K562 (cell line): ENCODE measurements around the gene PSPC1. TPM values are rescaled to one million over a fixed set of nuclear protein-coding genes. Genes with fewer than 3 reads are reported as not detected.

Experiments used
- CBX3 ChIP-seq, 2 experiments: IDR thresholded peaks; 1 replicate in 1 of 2; 2 replicates in 1 of 2; pipeline ENCODE4 v1.6.1; 2012; ENCODE audit warnings: inconsistent platforms in 2 of 2, low read length in 2 of 2, borderline replicate concordance in 1 of 2, control low read depth in 1 of 2
- CHD1 ChIP-seq: fragments of 200-600 bp; sonication (generic); IDR thresholded peaks from one replicate; pipeline ENCODE4 v1.6.1; 2012; ENCODE audit warnings: mild to moderate bottlenecking, moderate library complexity, low read length, inconsistent platforms
- CSDE1 ChIP-seq, 2 experiments: fragments of 450-650 bp; IDR thresholded peaks; 2 replicates each; pipeline ENCODE4 v1.6.1; 2016; ENCODE audit warnings: mild to moderate bottlenecking in 1 of 2
- DMBX1 ChIP-seq: fragments of 250-450 bp; sonication (Bioruptor Pico); IDR thresholded peaks from 2 replicates; pipeline ENCODE4 v1.8.0; 2022; ENCODE audit warnings: inconsistent platforms, mild to moderate bottlenecking, moderate library complexity, borderline replicate concordance
- ETV6 ChIP-seq, 3 experiments: fragments of 150-350 bp in 1 of 3; sonication (generic) in 1 of 3; formaldehyde crosslinking in 1 of 3; IDR thresholded peaks; 2 replicates each; pipeline versions ENCODE4 v1.6.1 to v1.8.0; 2014 to 2022; ENCODE audit warnings: borderline replicate concordance in 2 of 3, low read depth in 2 of 3, antibody characterized with exemption in 1 of 3, low read length in 1 of 3, mild to moderate bottlenecking in 1 of 3, missing genetic modification reagents in 1 of 3
- FUS ChIP-seq: fragments of 200-400 bp; formaldehyde crosslinking; optimal IDR thresholded peaks from 2 replicates; pipeline ENCODE3; 2017; ENCODE audit warnings: low read depth, low read length
- HMGN3 ChIP-seq: IDR thresholded peaks from 2 replicates; pipeline ENCODE4 v1.6.1; 2011; ENCODE audit warnings: borderline replicate concordance, low read depth, mild to moderate bottlenecking, mixed read lengths, low read length; ENCODE audit not compliant: insufficient read length; ENCODE audit errors: extremely low read depth
- ILF3 ChIP-seq: fragments of 450-650 bp; IDR thresholded peaks from 2 replicates; pipeline ENCODE4 v1.6.1; 2018; ENCODE audit warnings: antibody characterized with exemption, mild to moderate bottlenecking, moderate library complexity, borderline replicate concordance
- KAT7 ChIP-seq: sonication (generic); formaldehyde crosslinking; IDR thresholded peaks from 2 replicates; pipeline ENCODE4 v1.8.0; 2022; ENCODE audit warnings: missing genetic modification reagents, mild to moderate bottlenecking, borderline replicate concordance
- NFATC3 ChIP-seq: fragments of 450-650 bp; IDR thresholded peaks from 2 replicates; pipeline ENCODE4 v1.6.1; 2017; ENCODE audit warnings: mild to moderate bottlenecking
- NFYB ChIP-seq: IDR thresholded peaks from 2 replicates; pipeline ENCODE4 v1.6.1; 2011; ENCODE audit warnings: mild to moderate bottlenecking, moderate library complexity; ENCODE audit not compliant: insufficient read length; ENCODE audit errors: extremely low read depth
- NRF1 ChIP-seq, 2 experiments: fragments of 450-650 bp; IDR thresholded peaks in 1 of 2; conservative IDR thresholded peaks in 1 of 2; 2 replicates each; pipeline ENCODE4 v1.6.1; 2014; ENCODE audit warnings: mild to moderate bottlenecking in 2 of 2
- POLR2G ChIP-seq: fragments of 200-400 bp; formaldehyde crosslinking; IDR thresholded peaks from 2 replicates; pipeline ENCODE4 v1.6.1; 2017; ENCODE audit warnings: low read depth, mild to moderate bottlenecking, antibody characterized with exemption, low read length, moderate library complexity
- RBBP5 ChIP-seq: fragments of 200-600 bp; sonication (generic); IDR thresholded peaks from 2 replicates; pipeline ENCODE4 v1.6.1; 2012; ENCODE audit warnings: borderline replicate concordance, mild to moderate bottlenecking, low read length, control low read depth, inconsistent platforms; ENCODE audit not compliant: insufficient read depth, poor library complexity, severe bottlenecking
- RBM22 ChIP-seq: fragments of 200-400 bp; formaldehyde crosslinking; IDR thresholded peaks from 2 replicates; pipeline ENCODE4 v1.6.1; 2018; ENCODE audit warnings: low read length, low read depth; ENCODE audit not compliant: poor library complexity, severe bottlenecking
- SMAD4 ChIP-seq: fragments of 250-450 bp; sonication (Bioruptor Pico); conservative IDR thresholded peaks from 2 replicates; pipeline ENCODE4 v1.8.0; 2021; ENCODE audit warnings: inconsistent platforms, mild to moderate bottlenecking, moderate library complexity
- SMARCE1 ChIP-seq: fragments of 450-650 bp; IDR thresholded peaks from 2 replicates; pipeline ENCODE4 v1.7.1; 2016; ENCODE audit warnings: mild to moderate bottlenecking
- ZFX ChIP-seq: sonication (generic); formaldehyde crosslinking; IDR thresholded peaks from 2 replicates; pipeline ENCODE4 v1.8.0; 2022; ENCODE audit warnings: mild to moderate bottlenecking, missing genetic modification reagents, moderate library complexity
- ZNF232 ChIP-seq: sonication (generic); formaldehyde crosslinking; IDR thresholded peaks from 2 replicates; pipeline ENCODE4 v1.8.0; 2022; ENCODE audit warnings: mild to moderate bottlenecking, missing genetic modification reagents
- ZNF75A ChIP-seq: fragments of 450-650 bp; formaldehyde crosslinking; IDR thresholded peaks from 2 replicates; pipeline ENCODE4 v1.4.0; 2020; ENCODE audit warnings: mild to moderate bottlenecking
- ZNF79 ChIP-seq: fragments of 250-450 bp; sonication (Bioruptor Pico); IDR thresholded peaks from 2 replicates; pipeline ENCODE4 v1.4.0; 2020; ENCODE audit warnings: low read depth, mild to moderate bottlenecking, moderate library complexity
- ZSCAN32 ChIP-seq: fragments of 450-650 bp; formaldehyde crosslinking; IDR thresholded peaks from 2 replicates; pipeline ENCODE4 v1.4.0; 2020; ENCODE audit warnings: mild to moderate bottlenecking, moderate library complexity
- polyA plus RNA-seq, 8 experiments: library from polyadenylated mRNA; depleted of rRNA in 4 of 8; stranded (reverse) in 5 of 8; unstranded in 3 of 8; fragments of >200 nt; fragmentation: Nextera tagmentation in 2 of 8; fragmentation: Illumina TruSeq in 1 of 8; extraction: Ambion mirVana in 2 of 8; extraction: Trizol in 1 of 8; gene quantifications; 2 replicates each; pipeline versions ENCODE4 v1.2.1 to v1.2.3, GENCODE V29; 2011 to 2014; ENCODE audit warnings: inconsistent platforms in 1 of 8, missing spikeins in 1 of 8
- total RNA-seq, 7 experiments: library from RNA; depleted of rRNA in 6 of 7; stranded (reverse); fragments of >200 nt in 6 of 7; fragmentation: Illumina TruSeq in 2 of 7; extraction: Trizol in 2 of 7; gene quantifications; 2 replicates each; pipeline versions ENCODE4 v1.2.1 to v1.2.3, GENCODE V29; 2011 to 2021; ENCODE audit warnings: low replicate concordance in 1 of 7
- TF ChIP-seq, protein P1 (sequence below), 2 experiments: IDR thresholded peaks; 2 replicates each; pipeline ENCODE4 v1.6.1; 2011; ENCODE audit warnings: borderline replicate concordance in 1 of 2, control low read depth in 1 of 2, low read depth in 1 of 2, low read length in 1 of 2, mild to moderate bottlenecking in 1 of 2, mixed read lengths in 1 of 2, moderate library complexity in 1 of 2; ENCODE audit not compliant: insufficient read depth in 1 of 2, insufficient read length in 1 of 2, poor library complexity in 1 of 2, severe bottlenecking in 1 of 2; ENCODE audit errors: extremely low read depth in 1 of 2
- TF ChIP-seq, protein P2 (sequence below), 2 experiments: IDR thresholded peaks; 2 replicates each; pipeline ENCODE4 v1.6.1; 2012; ENCODE audit warnings: improper control_type of control experiment in 2 of 2, low read depth in 2 of 2, low read length in 2 of 2, borderline replicate concordance in 1 of 2

PSPC1 gene
- total and polyA plus RNA-seq, 9 of the 15 experiments (the other 6 are each of a cell fraction or from before 2014, with no cell fraction given): 8.6 to 60.4 (median 42.4) TPM

- no peak for TF ChIP-seq FUS
- TF ChIP-seq RBBP5: peak; percentile 70
- no peak for TF ChIP-seq NFYB
- TF ChIP-seq ETV6 (IDR thresholded peaks at IDR 0.05; ENCODE audit: borderline replicate concordance in 1 of 2, low read depth in 2 of 2, low read length in 1 of 2): no peak
- TF ChIP-seq ETV6 (CRISPR knock-in tag; IDR thresholded peaks at IDR 0.05; ENCODE audit: borderline replicate concordance): no peak; the same call in 1 of the 2 replicates
- TF ChIP-seq ZNF75A: no peak
- TF ChIP-seq KAT7 (CRISPR knock-in tag): 0 out of 2 replicates have a peak, but pooled peaks have one; percentile 28
- peak; percentile 20 for TF ChIP-seq RBM22
- no peak for TF ChIP-seq SMAD4 (CRISPR knock-in tag)
- TF ChIP-seq ZNF232 (CRISPR knock-in tag): 0 out of 2 replicates have a peak, but pooled peaks have one; percentile 40
- TF ChIP-seq POLR2G: peak; percentile 83; the same call in 1 of the 2 replicates
- peak; percentile 60 for TF ChIP-seq ZFX (CRISPR knock-in tag)
- 0 out of 2 replicates have a peak, but pooled peaks have one; percentile 25 for TF ChIP-seq SMARCE1
- TF ChIP-seq ZSCAN32: no peak
- TF ChIP-seq, protein P1, sequence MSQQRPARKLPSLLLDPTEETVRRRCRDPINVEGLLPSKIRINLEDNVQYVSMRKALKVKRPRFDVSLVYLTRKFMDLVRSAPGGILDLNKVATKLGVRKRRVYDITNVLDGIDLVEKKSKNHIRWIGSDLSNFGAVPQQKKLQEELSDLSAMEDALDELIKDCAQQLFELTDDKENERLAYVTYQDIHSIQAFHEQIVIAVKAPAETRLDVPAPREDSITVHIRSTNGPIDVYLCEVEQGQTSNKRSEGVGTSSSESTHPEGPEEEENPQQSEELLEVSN (IDR thresholded peaks at IDR 0.05; ENCODE audit: borderline replicate concordance in 1 of 2, extremely low read depth in 1 of 2, insufficient read depth in 1 of 2, insufficient read length in 1 of 2, low read depth in 1 of 2, low read length in 1 of 2, poor library complexity in 1 of 2, severe bottlenecking in 1 of 2): peak in 1 of 2 experiments; percentile 9
- TF ChIP-seq CBX3 (IDR thresholded peaks at IDR 0.05; ENCODE audit: borderline replicate concordance in 1 of 2, low read length in 2 of 2): no peak
- TF ChIP-seq NFATC3: no peak
- peak; percentile 93 for TF ChIP-seq CHD1
- no peak for TF ChIP-seq DMBX1 (CRISPR knock-in tag)
- TF ChIP-seq, protein P2, sequence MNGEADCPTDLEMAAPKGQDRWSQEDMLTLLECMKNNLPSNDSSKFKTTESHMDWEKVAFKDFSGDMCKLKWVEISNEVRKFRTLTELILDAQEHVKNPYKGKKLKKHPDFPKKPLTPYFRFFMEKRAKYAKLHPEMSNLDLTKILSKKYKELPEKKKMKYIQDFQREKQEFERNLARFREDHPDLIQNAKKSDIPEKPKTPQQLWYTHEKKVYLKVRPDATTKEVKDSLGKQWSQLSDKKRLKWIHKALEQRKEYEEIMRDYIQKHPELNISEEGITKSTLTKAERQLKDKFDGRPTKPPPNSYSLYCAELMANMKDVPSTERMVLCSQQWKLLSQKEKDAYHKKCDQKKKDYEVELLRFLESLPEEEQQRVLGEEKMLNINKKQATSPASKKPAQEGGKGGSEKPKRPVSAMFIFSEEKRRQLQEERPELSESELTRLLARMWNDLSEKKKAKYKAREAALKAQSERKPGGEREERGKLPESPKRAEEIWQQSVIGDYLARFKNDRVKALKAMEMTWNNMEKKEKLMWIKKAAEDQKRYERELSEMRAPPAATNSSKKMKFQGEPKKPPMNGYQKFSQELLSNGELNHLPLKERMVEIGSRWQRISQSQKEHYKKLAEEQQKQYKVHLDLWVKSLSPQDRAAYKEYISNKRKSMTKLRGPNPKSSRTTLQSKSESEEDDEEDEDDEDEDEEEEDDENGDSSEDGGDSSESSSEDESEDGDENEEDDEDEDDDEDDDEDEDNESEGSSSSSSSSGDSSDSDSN (IDR thresholded peaks at IDR 0.05; ENCODE audit: borderline replicate concordance in 1 of 2, low read depth in 2 of 2, low read length in 2 of 2): 0 out of 4 replicates have a peak, but pooled peaks of 1 of the 2 experiments have one; percentile 67
- TF ChIP-seq ZNF79 (CRISPR knock-in tag): no peak
- TF ChIP-seq NRF1 (conservative IDR thresholded peaks at IDR 0.05 in 1 of 2, IDR thresholded peaks at IDR 0.05 in 1 of 2): peak; percentile 35 to 50; a peak in 2 of 4 replicates
- no peak for TF ChIP-seq ILF3
- TF ChIP-seq HMGN3: peak; percentile 32
- no peak for TF ChIP-seq CSDE1 (IDR thresholded peaks at IDR 0.05)
Measured at GRCh38 chr13:19782049-19782726, 557 bp downstream of the PSPC1 start (continued).
